ENCODE data around the gene IL7R.

The IL7R gene

GRCh38 chr5:35856765-35857351 lies at the start of gene IL7R:
IL7R (plus strand) TSS chr5:35856891; CDS start chr5:35856978, 87 bp downstream.
- Histone ChIP-seq H3K27me3 (ENCODE audit: insufficient read depth, low read length) (peaks cover 23% of the 10 kb centered on the region), H2AFZ (ENCODE audit: low read depth, low read length) (no peak within 1 kb of the TSS), H3K36me3 (ENCODE audit: insufficient read depth, low read length) (no peaks in the 10 kb centered on the region), H3K4me3 (ENCODE audit: low read length) (no peak within 1 kb of the TSS), H3K4me1 (ENCODE audit: insufficient read depth, low read length) (peaks cover 8% of the 10 kb centered on the region), H3K9me3 (ENCODE audit: low read length) (no peaks in the 10 kb centered on the region)

- H3K27me3 ChIP-seq (ENCODE audit: insufficient read depth, low read length), result peaks cover 2% of the 10 kb centered on the region
Observed at GRCh38 chr5:35810601-35811000, 46.1 kb upstream of the IL7R start.

GRCh38 chr5:35811108-35811741 lies 45.5 kb upstream of the IL7R start:
- no peak overlapping the region for H3K4me3 ChIP-seq (ENCODE audit: low read length)
- no peaks in the 10 kb centered on the region for H3K36me3 ChIP-seq (ENCODE audit: insufficient read depth, low read length)
- H3K9me3 ChIP-seq (ENCODE audit: low read length), result no peaks in the 10 kb centered on the region
- peaks cover 2% of the 10 kb centered on the region for H3K4me1 ChIP-seq (ENCODE audit: insufficient read depth, low read length)
- H3K27me3 ChIP-seq (ENCODE audit: insufficient read depth, low read length), result peaks cover 2% of the 10 kb centered on the region
- H2AFZ ChIP-seq (ENCODE audit: low read depth, low read length), result no peak overlapping the region

More at GRCh38 chr5:35810601-35811000, 46.1 kb upstream of the IL7R start:
- Histone ChIP-seq H3K36me3 (ENCODE audit: insufficient read depth, low read length) (no peaks in the 10 kb centered on the region), H3K4me1 (ENCODE audit: insufficient read depth, low read length) (peaks cover 2% of the 10 kb centered on the region), H3K4me3 (ENCODE audit: low read length) (no peak overlapping the region), H3K9me3 (ENCODE audit: low read length) (no peaks in the 10 kb centered on the region), H2AFZ (ENCODE audit: low read depth, low read length) (no peak overlapping the region)

- Histone ChIP-seq H3K4me3 (ENCODE audit: low read length) (no peak overlapping the region), H2AFZ (ENCODE audit: low read depth, low read length) (no peak overlapping the region), H3K9me3 (ENCODE audit: low read length) (no peaks in the 10 kb centered on the region), H3K27me3 (ENCODE audit: insufficient read depth, low read length) (peaks cover 2% of the 10 kb centered on the region), H3K4me1 (ENCODE audit: insufficient read depth, low read length) (peaks cover 2% of the 10 kb centered on the region), H3K36me3 (ENCODE audit: insufficient read depth, low read length) (no peaks in the 10 kb centered on the region)
Observed at GRCh38 chr5:35813521-35813920, 43.2 kb upstream of the IL7R start.

- Histone ChIP-seq H3K4me3 (ENCODE audit: low read length) (no peak overlapping the region), H2AFZ (ENCODE audit: low read depth, low read length) (no peak overlapping the region), H3K36me3 (ENCODE audit: insufficient read depth, low read length) (no peaks in the 10 kb centered on the region), H3K4me1 (ENCODE audit: insufficient read depth, low read length) (peaks cover 2% of the 10 kb centered on the region), H3K27me3 (ENCODE audit: insufficient read depth, low read length) (peaks cover 1% of the 10 kb centered on the region), H3K9me3 (ENCODE audit: low read length) (no peaks in the 10 kb centered on the region)
Observed at GRCh38 chr5:35815089-35815936, 41.4 kb upstream of the IL7R start.

GRCh38 chr5:35816881-35817521 lies 39.7 kb upstream of the IL7R start:
- Histone ChIP-seq H3K4me1 (ENCODE audit: insufficient read depth, low read length) (peaks cover 2% of the 10 kb centered on the region), H3K36me3 (ENCODE audit: insufficient read depth, low read length) (no peaks in the 10 kb centered on the region), H2AFZ (ENCODE audit: low read depth, low read length) (no peak overlapping the region), H3K4me3 (ENCODE audit: low read length) (no peak overlapping the region), H3K27me3 (ENCODE audit: insufficient read depth, low read length) (no peaks in the 10 kb centered on the region), H3K9me3 (ENCODE audit: low read length) (no peaks in the 10 kb centered on the region)

- H3K4me1 ChIP-seq (ENCODE audit: insufficient read depth, low read length), result no peaks in the 10 kb centered on the region
- no peaks in the 10 kb centered on the region for H3K36me3 ChIP-seq (ENCODE audit: insufficient read depth, low read length)
- no peak overlapping the region for H2AFZ ChIP-seq (ENCODE audit: low read depth, low read length)
- H3K9me3 ChIP-seq (ENCODE audit: low read length), result no peaks in the 10 kb centered on the region
- no peak overlapping the region for H3K4me3 ChIP-seq (ENCODE audit: low read length)
- H3K27me3 ChIP-seq (ENCODE audit: insufficient read depth, low read length), result no peaks in the 10 kb centered on the region
Observed at GRCh38 chr5:35819026-35819425, 37.7 kb upstream of the IL7R start.

- Histone ChIP-seq H2AFZ (ENCODE audit: low read depth, low read length) (no peak overlapping the region), H3K27me3 (ENCODE audit: insufficient read depth, low read length) (no peaks in the 10 kb centered on the region), H3K9me3 (ENCODE audit: low read length) (no peaks in the 10 kb centered on the region), H3K4me1 (ENCODE audit: insufficient read depth, low read length) (no peaks in the 10 kb centered on the region), H3K36me3 (ENCODE audit: insufficient read depth, low read length) (no peaks in the 10 kb centered on the region), H3K4me3 (ENCODE audit: low read length) (no peak overlapping the region)
Observed at GRCh38 chr5:35819668-35820067, 37.0 kb upstream of the IL7R start.

- no peak overlapping the region for H3K4me3 ChIP-seq (ENCODE audit: low read length)
- H3K9me3 ChIP-seq (ENCODE audit: low read length), result no peaks in the 10 kb centered on the region
- H3K27me3 ChIP-seq (ENCODE audit: insufficient read depth, low read length), result no peaks in the 10 kb centered on the region
Observed at GRCh38 chr5:35820735-35821134, 36.0 kb upstream of the IL7R start.

GRCh38 chr5:35821513-35821912 lies 35.2 kb upstream of the IL7R start:
- H2AFZ ChIP-seq (ENCODE audit: low read depth, low read length), result no peak overlapping the region
- no peaks in the 10 kb centered on the region for H3K27me3 ChIP-seq (ENCODE audit: insufficient read depth, low read length)
- no peaks in the 10 kb centered on the region for H3K4me1 ChIP-seq (ENCODE audit: insufficient read depth, low read length)
- H3K4me3 ChIP-seq (ENCODE audit: low read length), result no peak overlapping the region
- H3K9me3 ChIP-seq (ENCODE audit: low read length), result no peaks in the 10 kb centered on the region
- H3K36me3 ChIP-seq (ENCODE audit: insufficient read depth, low read length), result no peaks in the 10 kb centered on the region

More at GRCh38 chr5:35820735-35821134, 36.0 kb upstream of the IL7R start:
- Histone ChIP-seq H2AFZ (ENCODE audit: low read depth, low read length) (no peak overlapping the region), H3K36me3 (ENCODE audit: insufficient read depth, low read length) (no peaks in the 10 kb centered on the region), H3K4me1 (ENCODE audit: insufficient read depth, low read length) (no peaks in the 10 kb centered on the region)

- Histone ChIP-seq H3K36me3 (ENCODE audit: insufficient read depth, low read length) (no peaks in the 10 kb centered on the region), H2AFZ (ENCODE audit: low read depth, low read length) (no peak overlapping the region), H3K27me3 (ENCODE audit: insufficient read depth, low read length) (no peaks in the 10 kb centered on the region), H3K4me1 (ENCODE audit: insufficient read depth, low read length) (no peaks in the 10 kb centered on the region), H3K4me3 (ENCODE audit: low read length) (no peak overlapping the region), H3K9me3 (ENCODE audit: low read length) (no peaks in the 10 kb centered on the region)
Observed at GRCh38 chr5:35822511-35822910, 34.2 kb upstream of the IL7R start.

- H3K4me1 ChIP-seq (ENCODE audit: insufficient read depth, low read length), result no peaks in the 10 kb centered on the region
- no peak overlapping the region for H3K4me3 ChIP-seq (ENCODE audit: low read length)
- no peak overlapping the region for H2AFZ ChIP-seq (ENCODE audit: low read depth, low read length)
- H3K9me3 ChIP-seq (ENCODE audit: low read length), result no peaks in the 10 kb centered on the region
- peaks cover 2% of the 10 kb centered on the region for H3K27me3 ChIP-seq (ENCODE audit: insufficient read depth, low read length)
- no peaks in the 10 kb centered on the region for H3K36me3 ChIP-seq (ENCODE audit: insufficient read depth, low read length)
Observed at GRCh38 chr5:35823347-35824098, 33.2 kb upstream of the IL7R start.

Measured in neuron (in vitro differentiated cells).